Erythroblast (primary cell): ENCODE data around the gene KCNIP3.

Experiments used
- DNase-seq, 2 experiments: peaks; one replicate each; lab custom pipeline; 2025; lab: John Stamatoyannopoulos, UW
- GATA1 ChIP-seq: IDR thresholded peaks from 2 replicates; pipeline ENCODE4 v1.6.1; 2011; ENCODE audit warnings: low read depth, mild to moderate bottlenecking, control low read depth, low read length, moderate library complexity
- POLR2A ChIP-seq: IDR thresholded peaks from 2 replicates; pipeline ENCODE4 v1.6.1; 2011; ENCODE audit warnings: mild to moderate bottlenecking, low read length

Gene KCNIP3

GRCh38 chr2:95279435-95280035 lies 17.6 kb upstream of the KCNIP3 start:
- no peak for TF ChIP-seq GATA1
- no peak for TF ChIP-seq POLR2A
- no peak for DNase-seq

DNA sequence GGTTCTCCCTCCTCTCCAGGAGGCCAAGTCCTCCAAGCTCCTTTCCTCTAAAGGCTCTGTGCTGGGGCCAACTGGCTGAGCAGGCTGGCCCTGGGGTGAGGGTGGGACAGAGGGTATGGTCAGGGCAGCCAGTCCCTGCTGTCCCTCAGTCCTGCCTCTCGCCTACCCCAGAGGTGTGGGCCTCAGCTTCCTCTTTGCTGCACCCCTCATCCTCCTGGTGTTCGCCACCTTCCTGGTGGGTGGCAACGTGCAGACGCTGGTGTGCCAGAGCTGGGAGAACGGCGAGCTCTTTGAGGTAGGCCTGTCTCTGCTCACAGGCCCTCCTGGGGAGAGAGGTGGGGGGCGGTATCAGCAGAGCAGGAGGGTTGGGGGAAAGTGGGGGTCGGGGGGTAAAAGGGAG lies 16.1 kb upstream of the KCNIP3 start:
- no peak for TF ChIP-seq POLR2A
- no peak for TF ChIP-seq GATA1

DNA sequence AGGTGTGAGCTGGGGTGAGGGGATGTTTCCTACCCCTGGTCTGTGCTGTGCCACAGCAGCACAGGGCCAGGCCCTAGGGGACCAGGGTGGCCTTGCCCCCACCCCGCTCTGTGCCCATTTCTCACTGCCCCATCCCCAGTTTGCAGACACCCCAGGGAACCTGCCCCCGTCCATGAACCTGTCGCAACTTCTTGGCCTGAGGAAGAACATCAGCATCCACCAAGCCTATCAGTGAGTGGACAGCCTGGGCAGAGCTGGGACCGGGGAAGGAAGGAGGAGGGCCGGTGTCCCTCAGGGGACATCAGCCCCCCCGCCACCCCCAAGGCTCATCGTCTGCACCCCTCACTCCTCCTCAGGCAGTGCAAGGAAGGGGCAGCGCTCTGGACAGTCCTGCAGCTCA lies 15.4 kb upstream of the KCNIP3 start:
- DNase-seq = no peak
- no peak for TF ChIP-seq POLR2A
- no peak for TF ChIP-seq GATA1

More for the DNA sequence above, 16.1 kb upstream of the KCNIP3 start:
- DNase-seq = no peak

- no peak for DNase-seq
- TF ChIP-seq GATA1 = no peak
- no peak for TF ChIP-seq POLR2A
Observed at GRCh38 chr2:95282458-95282857, 14.7 kb upstream of the KCNIP3 start.

DNA sequence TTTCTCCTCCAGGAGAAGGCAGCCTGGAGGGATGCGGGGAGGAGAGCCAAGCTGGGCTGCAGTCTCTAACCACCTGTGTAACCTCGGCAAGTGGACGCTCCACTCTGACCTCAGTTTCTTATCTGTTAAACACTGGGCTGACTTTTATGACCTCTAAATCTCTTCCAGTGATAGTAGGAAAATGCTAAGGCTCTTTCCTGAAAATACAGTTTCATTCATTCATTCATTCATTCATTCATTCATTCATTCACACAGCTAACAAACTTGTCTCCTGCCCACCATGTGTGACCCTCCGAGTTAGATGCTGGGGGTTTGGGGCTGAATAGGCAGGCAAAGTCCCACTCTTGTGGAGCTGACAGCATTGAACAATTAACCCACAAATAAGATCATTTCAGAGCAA lies 13.6 kb upstream of the KCNIP3 start:
- TF ChIP-seq POLR2A = no peak
- TF ChIP-seq GATA1 = no peak
- DNase-seq = no peak

DNA sequence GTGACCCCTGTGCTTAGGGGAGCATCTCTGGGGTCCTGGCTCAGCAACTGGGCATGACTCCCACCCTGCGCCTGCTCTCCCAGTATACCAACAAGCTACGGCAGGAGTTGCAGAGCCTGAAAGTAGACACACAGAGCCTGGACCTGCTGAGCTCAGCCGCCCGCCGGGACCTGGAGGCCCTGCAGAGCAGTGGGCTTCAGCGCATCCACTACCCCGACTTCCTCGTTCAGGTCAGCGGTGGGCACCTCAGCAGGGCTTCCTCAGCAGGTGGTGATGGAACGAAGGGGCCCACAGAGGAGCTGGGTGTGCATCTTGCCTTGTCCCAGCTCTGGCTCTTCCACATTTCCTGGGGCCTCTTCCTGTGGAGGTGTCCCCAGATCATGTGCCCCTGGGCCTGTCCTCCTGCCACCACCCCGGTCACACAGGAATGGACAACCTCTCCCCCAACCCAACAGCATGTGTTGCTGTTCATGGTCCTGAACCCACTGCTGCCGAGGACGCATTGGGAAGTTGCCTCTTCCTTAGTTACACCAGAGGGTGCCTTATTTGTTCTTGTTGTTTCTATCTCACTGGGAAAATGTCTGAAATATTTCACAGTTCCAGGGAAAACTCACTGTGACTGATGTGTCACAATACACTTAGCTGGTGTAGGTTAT lies 12.1 kb upstream of the KCNIP3 start:
- no peak for TF ChIP-seq POLR2A
- no peak for TF ChIP-seq GATA1
- DNase-seq = no peak

GRCh38 chr2:95285542-95285932 lies 11.6 kb upstream of the KCNIP3 start:
- no peak for DNase-seq
- TF ChIP-seq GATA1 (no peak), POLR2A (no peak)

DNA sequence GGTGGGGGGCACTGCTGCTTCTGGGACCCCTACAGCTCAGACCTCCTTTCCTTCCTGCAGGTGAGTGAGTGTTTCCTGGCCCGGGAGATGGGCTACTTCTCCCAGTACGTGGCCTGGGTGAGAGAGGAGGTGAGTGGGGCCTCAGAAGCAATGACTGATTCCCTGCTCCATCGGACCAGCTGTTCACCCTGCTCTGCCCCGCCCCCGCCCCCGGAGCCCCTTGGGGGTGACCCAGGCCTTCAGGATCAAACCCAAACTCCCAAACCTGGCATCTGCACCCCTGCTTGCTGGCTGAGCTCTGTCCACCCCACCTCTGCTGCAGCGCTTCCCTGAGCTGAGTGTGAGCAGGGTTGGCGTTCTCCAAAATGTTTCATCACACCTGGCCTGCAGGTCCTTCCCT lies 9.8 kb upstream of the KCNIP3 start:
- TF ChIP-seq POLR2A = no peak
- no peak for TF ChIP-seq GATA1
- no peak for DNase-seq

- TF ChIP-seq POLR2A (no peak), GATA1 (no peak)
- DNase-seq = no peak
Observed at GRCh38 chr2:95287806-95288205, 9.3 kb upstream of the KCNIP3 start.

GRCh38 chr2:95289253-95289652 lies 7.9 kb upstream of the KCNIP3 start:
- TF ChIP-seq POLR2A = no peak
- no peak for TF ChIP-seq GATA1
- DNase-seq = no peak

DNA sequence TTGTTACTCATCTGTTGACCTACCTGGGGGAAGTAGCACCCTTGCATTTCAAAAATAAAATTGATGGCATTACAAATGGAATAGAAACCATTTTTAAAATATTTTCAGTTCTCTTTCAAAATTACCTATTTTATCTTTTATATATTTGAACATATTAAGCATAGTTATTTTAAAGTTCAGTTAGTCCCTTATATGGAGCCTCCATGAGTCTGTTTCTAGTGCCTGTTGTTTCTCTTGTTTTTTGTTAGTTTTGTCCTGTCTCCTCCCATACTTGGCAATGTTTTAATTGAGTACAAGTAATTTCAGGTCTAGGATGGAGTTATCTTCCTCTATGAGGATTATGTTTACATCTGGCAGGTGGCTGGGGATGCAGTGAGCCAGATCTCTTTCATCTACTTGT lies 5.9 kb upstream of the KCNIP3 start:
- no peak for DNase-seq
- TF ChIP-seq GATA1 (no peak), POLR2A (no peak)

DNA sequence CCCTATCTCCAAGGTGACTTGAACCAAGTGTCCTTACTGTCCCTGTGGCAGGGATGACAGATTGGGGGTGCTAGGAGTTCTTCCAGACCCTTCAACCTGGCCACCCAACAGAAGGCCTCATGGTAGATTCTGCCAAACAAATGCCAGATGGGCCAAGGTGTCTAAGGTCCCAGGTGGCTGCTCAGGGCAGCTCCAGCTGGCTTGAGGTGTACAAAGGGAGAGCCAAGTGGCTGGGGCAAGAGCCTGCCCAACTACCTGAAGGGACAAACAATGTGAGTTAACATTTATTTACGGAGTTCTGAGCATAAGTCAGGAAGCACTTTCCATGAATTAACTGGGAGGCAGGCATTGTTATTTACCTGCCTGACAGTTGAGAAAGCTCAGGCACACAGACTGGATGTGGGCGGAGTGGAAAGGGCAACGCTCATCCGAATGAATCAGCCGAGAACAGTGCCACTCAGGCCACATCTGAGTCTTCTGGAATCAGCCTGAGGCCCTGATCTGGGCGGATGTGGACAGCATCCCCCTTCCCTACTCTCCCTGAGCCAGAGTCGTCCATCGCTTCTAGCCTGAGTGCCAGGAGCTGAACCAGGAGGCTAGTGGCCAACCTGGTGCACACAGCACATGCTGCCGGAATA lies 4.4 kb upstream of the KCNIP3 start:
- TF ChIP-seq GATA1 = no peak
- TF ChIP-seq POLR2A = no peak
- DNase-seq = no peak

DNA sequence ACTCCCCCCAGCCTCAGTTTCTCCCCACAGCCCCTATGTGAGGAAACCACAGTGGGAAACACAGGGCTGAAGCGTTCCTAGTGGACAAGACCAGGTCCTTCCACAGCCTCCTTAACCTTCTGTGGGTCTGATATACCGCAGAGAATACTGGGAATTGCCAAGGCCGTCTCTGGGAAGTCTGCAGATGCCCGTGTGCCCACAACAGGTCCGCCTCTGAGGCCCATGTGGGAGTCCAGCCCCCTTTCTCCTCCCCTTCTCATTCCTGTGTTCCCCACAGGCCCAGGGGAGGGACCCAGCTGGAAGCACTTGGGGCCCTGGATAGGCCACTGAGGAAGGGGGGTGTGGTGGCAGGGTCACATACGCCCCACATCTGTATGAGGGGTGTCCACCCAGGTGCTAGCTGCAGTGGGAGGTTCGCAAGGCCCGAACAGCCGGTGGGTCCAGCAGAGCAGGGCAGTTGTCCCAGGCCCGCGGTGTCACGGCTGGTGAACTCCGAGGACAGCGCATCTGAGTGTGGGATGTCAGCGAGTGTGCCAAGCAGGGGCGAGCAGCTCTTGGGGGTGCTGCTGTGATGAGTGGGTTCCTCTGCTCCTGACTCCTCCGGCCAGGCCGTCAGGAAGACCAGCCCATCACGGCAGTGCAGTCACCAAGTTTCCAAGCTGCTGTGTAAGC lies 2.4 kb upstream of the KCNIP3 start:
- no peak for DNase-seq
- no peak for TF ChIP-seq GATA1
- no peak for TF ChIP-seq POLR2A

DNA sequence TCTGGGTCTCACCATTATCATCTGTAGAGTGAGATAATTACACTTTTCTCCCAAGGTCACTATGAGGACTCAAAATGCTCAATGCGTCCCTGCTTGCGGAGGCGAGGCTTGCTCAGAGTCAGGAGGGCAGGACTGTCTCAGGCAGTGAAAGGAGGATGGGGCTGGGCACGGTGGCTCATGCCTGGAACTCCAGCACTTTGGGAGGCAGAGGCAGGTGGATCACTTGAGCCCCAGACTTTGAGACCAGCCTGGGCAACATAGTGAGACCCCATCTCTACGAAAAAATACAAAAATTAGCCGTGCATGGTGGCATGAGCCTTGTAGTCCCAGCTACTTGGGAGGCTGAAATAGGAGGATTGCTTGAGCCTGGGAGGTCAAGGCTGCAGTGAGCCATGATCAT lies 1.8 kb upstream of the KCNIP3 start:
- no peak for TF ChIP-seq POLR2A
- no peak for TF ChIP-seq GATA1
- DNase-seq = no peak
